GM19023 (cell line): ENCODE data around the gene TMEM116.

Source experiments
- ATAC-seq: cut with Tn5 transposase; IDR thresholded peaks from one replicate; pipeline ENCODE4 v1.9.1; 2021; ENCODE audit warnings: mild to moderate bottlenecking, moderate library complexity; ENCODE audit not compliant: unreplicated experiment

Gene TMEM116

GRCh38 chr12:111905502-111905901, 107.5 kb downstream of the TMEM116 start:
- ATAC-seq = no peak

- ATAC-seq = no peak
Observed at GRCh38 chr12:111904446-111904975, 108.5 kb downstream of the TMEM116 start.

- no peak for ATAC-seq
Observed at GRCh38 chr12:111901182-111901581, 111.8 kb downstream of the TMEM116 start.

- no peak for ATAC-seq
Observed at GRCh38 chr12:111894556-111894955, 118.4 kb downstream of the TMEM116 start.

- no peak for ATAC-seq
Observed at GRCh38 chr12:111893287-111893686, 119.7 kb downstream of the TMEM116 start.

GRCh38 chr12:111887926-111888745, 124.8 kb downstream of the TMEM116 start:
- ATAC-seq = no peak

- no peak for ATAC-seq
Observed at GRCh38 chr12:111886662-111887545, 126.1 kb downstream of the TMEM116 start.

GRCh38 chr12:111881716-111882115, 131.2 kb downstream of the TMEM116 start:
- no peak for ATAC-seq
